ENCODE results near the gene SRGAP3.

- TF ChIP-seq CTCF (IDR thresholded peaks at IDR 0.05) = no peak
- TF ChIP-seq EP300 (IDR thresholded peaks at IDR 0.05) = no peak
- no peak for TF ChIP-seq POLR2A (IDR thresholded peaks at IDR 0.05)
These were observed 265.9 kb downstream of the SRGAP3 start for GRCh38 chr3:8983591-8983990.
